Brain microvascular endothelial cell (primary cell): ENCODE measurements around the gene LPCAT1.
"Not testable (repeated sequence)": the region's sequence is repeated elsewhere in the genome, so short reads cannot be mapped to it uniquely, and the experiment has no call there.

Experiments used
- DNase-seq: peaks from one replicate; pipeline ENCODE4 v3.0.0-alpha.2; 2020
- H3K27ac ChIP-seq: fragments of 250-450 bp; sonication (Bioruptor Pico); 2 replicates; pipeline ENCODE4 v1.5.1; 2020; ENCODE audit warnings: mild to moderate bottlenecking, moderate library complexity
- H3K27me3 ChIP-seq: fragments of 250-450 bp; sonication (Bioruptor Pico); replicated peaks from 2 replicates; pipeline ENCODE4 v1.5.1; 2020; ENCODE audit warnings: mild to moderate bottlenecking
- H3K36me3 ChIP-seq: fragments of 250-450 bp; sonication (Bioruptor Pico); replicated peaks from 2 replicates; pipeline ENCODE4 v1.5.1; 2020; ENCODE audit warnings: mild to moderate bottlenecking
- H3K4me3 ChIP-seq: 2 replicates; pipeline ENCODE4 v1.5.1; 2011; ENCODE audit warnings: low read depth, mild to moderate bottlenecking, control low read depth, low read length, moderate library complexity
- CTCF ChIP-seq: IDR thresholded peaks from 2 replicates; pipeline ENCODE4 v1.5.1; 2011; ENCODE audit warnings: low read depth, mild to moderate bottlenecking, moderate library complexity, low read length, control low read depth, inconsistent platforms; ENCODE audit errors: missing control alignments
- in situ Hi-C: cut with HindIII; loops from 2 replicates; pipeline ENCODE4 v1.10.0; 2017; ENCODE audit warnings: low sequenced_read_pairs, low pct_ligation_motif_present

The LPCAT1 gene

GRCh38 chr5:1476967-1477310, 46.8 kb downstream of the LPCAT1 start:
- peaks cover 25% of the 10 kb centered on the region for H3K36me3 ChIP-seq
- no peaks in the 10 kb centered on the region for H3K27me3 ChIP-seq
- in situ Hi-C loops = no loop called here
- DNase-seq = no peak
- H3K27ac ChIP-seq = no peak overlapping the region
- H3K4me3 ChIP-seq = no peak overlapping the region
- no peak for TF ChIP-seq CTCF

- Histone ChIP-seq H3K27ac (no peak overlapping the region), H3K4me3 (no peak overlapping the region), H3K36me3 (peaks cover 25% of the 10 kb centered on the region), H3K27me3 (no peaks in the 10 kb centered on the region)
- no peak for TF ChIP-seq CTCF
- in situ Hi-C loops = no loop called here
- no peak for DNase-seq
These were observed 47.4 kb downstream of the LPCAT1 start for GRCh38 chr5:1476181-1476966.

- DNase-seq, H3K4me3 ChIP-seq, in situ Hi-C loops, H3K27me3 ChIP-seq, H3K27ac ChIP-seq: not testable (repeated sequence)
- peaks cover 25% of the 10 kb centered on the region for H3K36me3 ChIP-seq
These were observed 48.2 kb downstream of the LPCAT1 start for GRCh38 chr5:1475544-1475900.

DNA sequence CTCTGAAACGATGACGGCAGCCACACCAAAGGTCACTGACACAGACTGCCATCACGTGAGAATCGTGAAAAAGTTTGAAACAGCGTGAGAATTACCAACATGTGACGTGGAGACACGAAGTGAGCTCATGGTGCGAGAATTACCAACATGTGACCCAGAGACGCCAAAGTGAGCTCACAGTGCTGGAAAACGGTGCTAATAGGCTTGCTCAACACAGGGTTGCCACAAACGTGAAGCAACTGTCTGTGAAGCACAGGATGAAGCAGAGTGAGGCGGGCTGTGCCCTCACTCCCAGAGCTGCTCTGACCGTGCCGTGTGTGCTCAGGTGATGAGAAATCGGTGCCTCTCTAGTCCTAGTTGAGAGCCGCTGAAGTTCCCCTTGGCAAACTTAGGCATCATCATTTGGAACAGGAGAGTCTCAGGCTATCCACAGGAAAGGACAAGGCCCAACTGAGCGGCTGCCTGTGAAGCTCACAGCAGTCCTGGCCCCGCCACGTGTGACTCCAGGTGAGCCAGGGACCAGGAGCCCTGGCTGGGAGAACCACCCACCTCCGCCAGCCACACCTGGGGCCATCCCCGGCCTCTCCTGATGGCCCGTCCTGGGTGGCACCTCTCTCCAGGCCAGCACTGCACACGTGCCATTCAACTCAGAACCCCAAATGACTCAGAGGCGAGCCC, 48.8 kb downstream of the LPCAT1 start:
- DNase-seq = no peak
- peaks cover 25% of the 10 kb centered on the region for H3K36me3 ChIP-seq

DNA sequence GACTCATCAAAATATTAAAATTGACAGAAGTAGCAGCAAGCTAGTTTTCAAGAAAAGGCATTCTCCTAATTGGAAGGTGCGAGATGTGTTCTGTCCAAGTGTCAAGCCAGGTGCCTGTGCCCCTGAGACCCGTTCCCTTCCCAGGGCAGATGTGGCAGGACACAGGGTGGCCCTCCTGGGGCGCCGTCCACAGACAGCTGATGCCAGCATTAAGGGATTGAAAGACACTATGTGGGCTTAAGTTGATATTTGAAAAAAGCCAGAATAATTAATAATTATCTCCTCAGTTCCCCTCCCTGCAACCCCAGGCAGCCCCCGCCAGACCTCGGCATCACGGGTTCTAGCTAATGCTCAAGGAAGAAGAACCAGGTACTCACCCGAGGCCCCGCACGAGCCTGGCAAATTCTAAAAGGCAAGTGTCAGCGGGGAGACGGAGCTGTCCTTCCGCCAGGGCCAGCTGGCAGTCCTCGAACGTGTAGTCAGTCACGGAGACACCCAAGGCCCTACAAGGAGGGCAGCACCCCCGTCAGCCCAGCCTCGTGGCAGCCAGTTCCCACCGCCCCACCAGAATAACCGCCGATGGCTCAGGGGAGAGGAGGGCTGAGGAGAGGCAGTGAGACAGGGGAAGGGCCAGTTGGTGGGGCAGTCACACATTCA, 49.4 kb downstream of the LPCAT1 start:
- H3K27me3 ChIP-seq = no peaks in the 10 kb centered on the region
- H3K27ac ChIP-seq = no peak overlapping the region
- in situ Hi-C loops = no loop called here
- H3K36me3 ChIP-seq = peaks cover 25% of the 10 kb centered on the region
- no peak for DNase-seq
- H3K4me3 ChIP-seq = no peak overlapping the region
- TF ChIP-seq CTCF = no peak

More for the DNA sequence above, 48.8 kb downstream of the LPCAT1 start:
- Histone ChIP-seq H3K4me3 (no peak overlapping the region), H3K27me3 (no peaks in the 10 kb centered on the region), H3K27ac (no peak overlapping the region)
- TF ChIP-seq CTCF = no peak
- in situ Hi-C loops = no loop called here

- no peak for TF ChIP-seq CTCF
- H3K36me3 ChIP-seq = peaks cover 25% of the 10 kb centered on the region
- H3K4me3 ChIP-seq = no peak overlapping the region
- no peaks in the 10 kb centered on the region for H3K27me3 ChIP-seq
- DNase-seq = no peak
- in situ Hi-C loops = no loop called here
- H3K27ac ChIP-seq = no peak overlapping the region
These were observed 50.0 kb downstream of the LPCAT1 start for GRCh38 chr5:1473746-1474145.
